Endothelial cell of umbilical vein (primary cell): ENCODE data around the gene OR6C76. TPM values are rescaled to one million over a fixed set of nuclear protein-coding genes. Genes with fewer than 3 reads are reported as not detected.

Experiments
- BruUV-seq: library from RNA; stranded (reverse); fragments of 400-500 nt; replicated peaks from 2 replicates; lab custom pipeline; 2021; lab: Mats Ljungman, UMichigan
- CTCF ChIA-PET: fragments of 300-600, 350-600 bp; sonication (Branson Sonifier 250); formaldehyde crosslinking; loops from one replicate; lab custom pipeline; 2021; ENCODE audit warnings: antibody characterized with exemption, inconsistent platforms; lab: Charles Lee
- POLR2A ChIA-PET: fragments of 300-600, 350-600 bp; sonication (Branson Sonifier 250); formaldehyde crosslinking; loops from one replicate; lab custom pipeline; 2021; ENCODE audit warnings: antibody characterized with exemption, inconsistent platforms; lab: Charles Lee
- DNase-seq: peaks from one replicate; pipeline ENCODE4 v3.0.0-alpha.2; 2011; ENCODE audit warnings: low read depth, low spot score
- FAIRE-seq: peaks from 2 replicates; lab custom pipeline; 2011; peaks lifted over from hg19 to GRCh38; lab: Jason Lieb, UNC
- H2AFZ ChIP-seq: 2 replicates; pipeline ENCODE4 v1.6.0; 2012; ENCODE audit warnings: low read depth, low read length, control low read depth, inconsistent platforms
- H3K27ac ChIP-seq: 2 replicates; pipeline ENCODE4 v1.5.1; 2011; ENCODE audit warnings: low read depth, mild to moderate bottlenecking, control low read depth, low read length, moderate library complexity; ENCODE audit not compliant: insufficient read depth
- H3K27me3 ChIP-seq, 2 experiments: 2 replicates each; pipeline versions ENCODE4 v1.6.0 to v1.6.1; 2011; ENCODE audit warnings: low read length in 2 of 2, mixed read lengths in 1 of 2; ENCODE audit not compliant: control insufficient read depth in 2 of 2, insufficient read depth in 2 of 2
- H3K36me3 ChIP-seq, 2 experiments: 2 replicates in 1 of 2; 3 replicates in 1 of 2; pipeline ENCODE4 v1.5.1; 2011; ENCODE audit warnings: low read length in 2 of 2, mild to moderate bottlenecking in 1 of 2, moderate library complexity in 1 of 2; ENCODE audit not compliant: control insufficient read depth in 2 of 2, insufficient read depth in 2 of 2; ENCODE audit errors: extremely low read depth in 1 of 2
- H3K4me1 ChIP-seq: 3 replicates; pipeline ENCODE4 v1.5.1; 2011; ENCODE audit warnings: mild to moderate bottlenecking, low read length; ENCODE audit not compliant: control insufficient read depth, insufficient read depth; ENCODE audit errors: extremely low read depth
- H3K4me2 ChIP-seq: 2 replicates; pipeline ENCODE4 v1.6.1; 2011; ENCODE audit warnings: low read length, control low read depth, mixed read lengths; ENCODE audit not compliant: insufficient read depth
- H3K4me3 ChIP-seq, 3 experiments: fragments of 200-600 bp in 1 of 3; sonication (generic), shearing (Covaris generic) in 1 of 3; replicated peaks in 1 of 3; 2 replicates each; pipeline ENCODE4 v1.5.1; 2011 to 2016; ENCODE audit warnings: control low read depth in 3 of 3, low read length in 3 of 3, mild to moderate bottlenecking in 2 of 3, inconsistent platforms in 1 of 3, low read depth in 1 of 3, moderate library complexity in 1 of 3; ENCODE audit not compliant: insufficient read depth in 1 of 3
- H3K79me2 ChIP-seq: 2 replicates; pipeline ENCODE4 v1.6.0; 2012; ENCODE audit warnings: low read length, inconsistent platforms; ENCODE audit not compliant: control insufficient read depth, insufficient read depth
- H3K9ac ChIP-seq: replicated peaks from 2 replicates; pipeline ENCODE3; 2011; ENCODE audit warnings: low read length, control low read depth; ENCODE audit not compliant: insufficient read depth; ENCODE audit errors: extremely low read depth
- H3K9me1 ChIP-seq: replicated peaks from 3 replicates; pipeline ENCODE4 v1.6.0; 2011; ENCODE audit warnings: mild to moderate bottlenecking, low read length; ENCODE audit not compliant: control insufficient read depth, insufficient read depth; ENCODE audit errors: extremely low read depth
- H3K9me3 ChIP-seq: replicated peaks from 2 replicates; pipeline ENCODE4 v1.5.1; 2012; ENCODE audit warnings: low read length, inconsistent platforms; ENCODE audit not compliant: control insufficient read depth, insufficient read depth
- H4K20me1 ChIP-seq: replicated peaks from 2 replicates; pipeline ENCODE3; 2011; ENCODE audit warnings: mild to moderate bottlenecking, low read length; ENCODE audit not compliant: control insufficient read depth, insufficient read depth; ENCODE audit errors: extremely low read depth
- CTCF ChIP-seq, 2 donors: IDR thresholded peaks; 1 replicate in 1 of 2; 2 replicates in 1 of 2; pipeline ENCODE4 v1.5.1; 2011; ENCODE audit warnings: low read length in 2 of 2, mild to moderate bottlenecking in 2 of 2, moderate library complexity in 2 of 2, control low read depth in 1 of 2, inconsistent platforms in 1 of 2, low read depth in 1 of 2; ENCODE audit not compliant: insufficient read depth in 1 of 2; ENCODE audit errors: extremely low read depth in 1 of 2
- EZH2 ChIP-seq: IDR thresholded peaks from 2 replicates; pipeline ENCODE4 v1.6.1; 2012; ENCODE audit warnings: borderline replicate concordance, low read depth, mild to moderate bottlenecking, moderate library complexity, low read length, inconsistent platforms; ENCODE audit not compliant: severe bottlenecking
- GATA2 ChIP-seq: IDR thresholded peaks from 2 replicates; pipeline ENCODE4 v1.7.0; 2011; ENCODE audit warnings: low read depth, mild to moderate bottlenecking, moderate library complexity, mixed read lengths, low read length; ENCODE audit not compliant: insufficient read length, insufficient read depth
- JUN ChIP-seq: IDR thresholded peaks from 2 replicates; pipeline ENCODE4 v1.6.1; 2011; ENCODE audit warnings: borderline replicate concordance, low read depth; ENCODE audit not compliant: insufficient read length, insufficient read depth
- MAX ChIP-seq: IDR thresholded peaks from 2 replicates; pipeline ENCODE4 v1.6.1; 2011; ENCODE audit not compliant: insufficient read depth, insufficient read length
- POLR2AphosphoS5 ChIP-seq: IDR thresholded peaks from 2 replicates; pipeline ENCODE4 v1.6.1; 2012; ENCODE audit warnings: low read depth, mild to moderate bottlenecking, control low read depth, low read length, moderate library complexity; ENCODE audit not compliant: insufficient read depth
- dilution Hi-C: fragments of 300-500 bp; cut with MboI; formaldehyde crosslinking; loops from one replicate; pipeline ENCODE4 v1.15.0; 2019; ENCODE audit warnings: low sequenced_read_pairs; ENCODE audit not compliant: extremely low pct_ligation_motif_present
- intact Hi-C: fragments of 100-400 bp; cut with micrococcal nuclease; formaldehyde crosslinking; loops from one replicate; pipeline ENCODE4 v1.10.0; 2022
- polyA plus RNA-seq, 4 experiments: library from polyadenylated mRNA; depleted of rRNA in 3 of 4; stranded (reverse) in 3 of 4; unstranded in 1 of 4; fragments of >200 nt; gene quantifications; 2 replicates each; pipeline versions ENCODE4 v1.2.1 to v1.2.3, GENCODE V29; 2011 to 2012; ENCODE audit warnings: missing spikeins in 1 of 4
- total RNA-seq: library from RNA; stranded (reverse); gene quantifications from 2 replicates; pipeline ENCODE4 v1.2.3, GENCODE V29; 2021

Gene OR6C76
- total and polyA plus RNA-seq, 2 donors (not counting 3 experiments of a cell fraction or from before 2014, with no cell fraction given): not detected

GRCh38 chr12:55469291-55469690 is 43.2 kb downstream of the OR6C76 start:
- POLR2A ChIA-PET: no interaction called here
- CTCF ChIA-PET: no interaction called here
- no peak for DNase-seq
- Histone ChIP-seq H3K4me2 (no peak overlapping the region), H3K4me1 (no peaks in the 10 kb centered on the region), H4K20me1 (no peaks in the 10 kb centered on the region), H2AFZ (no peak overlapping the region), H3K79me2 (no peaks in the 10 kb centered on the region), H3K27ac (no peak overlapping the region), H3K36me3 (no peaks in the 10 kb centered on the region), H3K27me3 (no peaks in the 10 kb centered on the region), H3K9me1 (no peaks in the 10 kb centered on the region), H3K9me3 (no peaks in the 10 kb centered on the region), H3K9ac (no peak overlapping the region), H3K4me3 (no peak overlapping the region)
- FAIRE-seq: no peak
- TF ChIP-seq POLR2AphosphoS5 (no peak), EZH2 (no peak), CTCF (IDR thresholded peaks at IDR 0.05; ENCODE audit: extremely low read depth in 1 of 2, insufficient read depth in 1 of 2, low read depth in 1 of 2, low read length in 2 of 2) (no peak), JUN (no peak), MAX (no peak), GATA2 (no peak)
- BruUV-seq: no TSS peak
- dilution Hi-C loops (no loop called here), intact Hi-C loops (no loop called here)
